Heart right ventricle (tissue), 16 donors: ENCODE results near the gene CHIC2. TPM values are rescaled to one million over a fixed set of nuclear protein-coding genes. Genes with fewer than 3 reads are reported as not detected.

Experiments
- ATAC-seq, 8 donors: fragments of 200-7000 bp; cut with Tn5 transposase; one replicate each; pipeline ENCODE4 v1.9.1; 2020; ENCODE audit warnings: mild to moderate bottlenecking in 8 of 8, moderate library complexity in 8 of 8, moderate number of reproducible peaks in 1 of 8
- DNase-seq, 2 donors: peaks; one replicate each; pipeline ENCODE4 v3.0.0-alpha.2; 2020
- H3K27ac ChIP-seq, 10 donors: fragments of 200-600 bp; sonication (generic) in 2 of 10; one replicate each; pipeline versions ENCODE4 v1.5.0 to v1.8.0; 2020 to 2022; ENCODE audit warnings: mild to moderate bottlenecking in 3 of 10
- H3K27me3 ChIP-seq, 7 donors: fragments of 200-600 bp; one replicate each; pipeline ENCODE4 v1.8.0; 2021 to 2022; ENCODE audit warnings: mild to moderate bottlenecking in 2 of 7
- H3K36me3 ChIP-seq, 9 donors: fragments of 200-600 bp; sonication (generic) in 1 of 9; one replicate each; pipeline versions ENCODE4 v1.5.0 to v1.8.0; 2020 to 2022; ENCODE audit warnings: mild to moderate bottlenecking in 2 of 9
- H3K4me1 ChIP-seq, 9 donors: fragments of 200-600 bp; sonication (generic) in 1 of 9; one replicate each; pipeline versions ENCODE4 v1.5.0 to v1.8.0; 2020 to 2022; ENCODE audit warnings: mild to moderate bottlenecking in 4 of 9
- H3K4me3 ChIP-seq, 10 donors: fragments of 200-600 bp; sonication (generic) in 2 of 10; one replicate each; pipeline versions ENCODE4 v1.5.0 to v1.8.0; 2020 to 2022; ENCODE audit warnings: mild to moderate bottlenecking in 7 of 10, moderate library complexity in 2 of 10
- H3K9me3 ChIP-seq, 11 donors: fragments of 200-600 bp in 10 of 11; sonication (generic) in 2 of 11; one replicate each; pipeline versions ENCODE4 v1.5.0 to v1.8.0; 2013 to 2022; ENCODE audit warnings: mild to moderate bottlenecking in 2 of 11, control low read depth in 1 of 11, moderate library complexity in 1 of 11
- WGBS, 2 donors: extraction: QIAGEN DNeasy Blood & Tissue Kit; methylation state at CpG; one replicate each; pipeline ENCODE4 v1.1.7; 2013; ENCODE audit warnings: inconsistent platforms in 1 of 2; 5-methylcytosine and 5-hydroxymethylcytosine counted together
- intact Hi-C, 10 donors: fragments of 100-400 bp; cut with DNase I; formaldehyde crosslinking; loops; one replicate each; pipeline versions ENCODE4 v1.11.1 to v1.14.2; 2022
- polyA plus RNA-seq, 2 donors: library from polyadenylated mRNA; stranded (reverse); fragments of 200-250 nt; gene quantifications; one replicate each; pipeline ENCODE4 v1.2.3, GENCODE V29; 2013
- total RNA-seq, 10 donors: library from RNA; stranded (reverse); fragmentation: NEBNext Ultra II Directional in 3 of 10; extraction: Animal tissue kit (Norgen Biotek cat#: 25700) in 3 of 10; gene quantifications; one replicate each; pipeline versions ENCODE4 v1.2.1 to v1.2.4, GENCODE V29; 2021 to 2023
- TF ChIP-seq, protein P1 (sequence below), 9 donors: fragments of 200-600 bp; sonication (generic) in 2 of 9; IDR thresholded peaks; one replicate each; pipeline versions ENCODE4 v1.5.0 to v1.8.0; 2021 to 2022; ENCODE audit warnings: antibody characterized with exemption in 9 of 9, mild to moderate bottlenecking in 5 of 9, moderate library complexity in 1 of 9
- donor health status: Arrhythmogenic right ventricular cardiomyopathy.
- donor health status: ischemic (EF 13 %, LVEDD 7.1; RV severe dilation, severe dysfunction).
- donor health status: healthy with polysubstance abuse.
- donor health status: DM: no; HTN: yes; CAD: no.
- donor health status: DM: no; HTN: no; CAD: no.
- donor health status: ischemic (EF 25% LVEDD 6.9; RV normal size, moderate dysfunction).
- donor health status: ischemic (EF 25% LVEDD 5.7; RV mildly dilated, moderate dysfunction).
- donor health status: healthy.
- donor health status: DM: yes; HTN: yes; CAD: no.
- donor health status: Ischemic cardiomyopathy.
- donor health status: ischemic (EF 35%, LVEDD 5.7; RV mildly dilated, moderate dysfunction).
- donor health status: nonischemic (EF 11% LVEDD 7.7; RV severe dilation, severe dysfunction).
- donor health status: DM: yes; HTN: yes; CAD: no.
- donor health status: PGD.
- donor health status: ischemic (EF 29% LVEDD 5.4; RV normal size, mild dysfunction).
- donor health status: nonischemic (EF 23%, LVEDD 6.1; RV moderate dilation, normal function).

Gene CHIC2
- total and polyA plus RNA-seq, 12 donors: 5.6 to 13.5 (median 9.3) TPM

GRCh38 chr4:54077812-54078211 is 13.4 kb upstream of the CHIC2 start:
- no peak for DNase-seq
- Histone ChIP-seq H3K9me3 (no peaks in the 10 kb centered on the region), H3K27me3 (no peaks in the 10 kb centered on the region), H3K4me3 (no peak overlapping the region), H3K27ac (no peak overlapping the region), H3K4me1 (peaks cover 0 to 13% (median 0%) of the 10 kb centered on the region in 9 donors), H3K36me3 (no peaks in the 10 kb centered on the region)
- intact Hi-C loops: no loop called here
- ATAC-seq: no peak
- 97 to 98% methylated on average over 1 of the region's 1 CpG for WGBS, 2 donors
- TF ChIP-seq, protein P1, sequence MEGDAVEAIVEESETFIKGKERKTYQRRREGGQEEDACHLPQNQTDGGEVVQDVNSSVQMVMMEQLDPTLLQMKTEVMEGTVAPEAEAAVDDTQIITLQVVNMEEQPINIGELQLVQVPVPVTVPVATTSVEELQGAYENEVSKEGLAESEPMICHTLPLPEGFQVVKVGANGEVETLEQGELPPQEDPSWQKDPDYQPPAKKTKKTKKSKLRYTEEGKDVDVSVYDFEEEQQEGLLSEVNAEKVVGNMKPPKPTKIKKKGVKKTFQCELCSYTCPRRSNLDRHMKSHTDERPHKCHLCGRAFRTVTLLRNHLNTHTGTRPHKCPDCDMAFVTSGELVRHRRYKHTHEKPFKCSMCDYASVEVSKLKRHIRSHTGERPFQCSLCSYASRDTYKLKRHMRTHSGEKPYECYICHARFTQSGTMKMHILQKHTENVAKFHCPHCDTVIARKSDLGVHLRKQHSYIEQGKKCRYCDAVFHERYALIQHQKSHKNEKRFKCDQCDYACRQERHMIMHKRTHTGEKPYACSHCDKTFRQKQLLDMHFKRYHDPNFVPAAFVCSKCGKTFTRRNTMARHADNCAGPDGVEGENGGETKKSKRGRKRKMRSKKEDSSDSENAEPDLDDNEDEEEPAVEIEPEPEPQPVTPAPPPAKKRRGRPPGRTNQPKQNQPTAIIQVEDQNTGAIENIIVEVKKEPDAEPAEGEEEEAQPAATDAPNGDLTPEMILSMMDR (IDR thresholded peaks at IDR 0.05): no peak

- intact Hi-C loops: no loop called here
- no peak for ATAC-seq
- no peak overlapping the region for H3K4me3 ChIP-seq
- TF ChIP-seq, protein P1 (IDR thresholded peaks at IDR 0.05): no peak
- no peaks in the 10 kb centered on the region for H3K36me3 ChIP-seq
- no peaks in the 10 kb centered on the region for H3K27me3 ChIP-seq
- H3K4me1 ChIP-seq: peaks cover 0 to 2% (median 0%) of the 10 kb centered on the region in 9 donors
- no peaks in the 10 kb centered on the region for H3K9me3 ChIP-seq
- DNase-seq: no peak
- no peak overlapping the region for H3K27ac ChIP-seq
Observed at GRCh38 chr4:54076673-54077072, 12.3 kb upstream of the CHIC2 start.

- Histone ChIP-seq H3K36me3 (no peaks in the 10 kb centered on the region), H3K4me3 (no peak overlapping the region), H3K27ac (no peak overlapping the region), H3K9me3 (no peaks in the 10 kb centered on the region), H3K27me3 (no peaks in the 10 kb centered on the region), H3K4me1 (no peaks in the 10 kb centered on the region)
- intact Hi-C loops: no loop called here
- DNase-seq (no peak), ATAC-seq (no peak)
- TF ChIP-seq, protein P1 (IDR thresholded peaks at IDR 0.05): no peak
Observed at GRCh38 chr4:54074381-54074780, 10.0 kb upstream of the CHIC2 start.

GRCh38 chr4:54073271-54073880 is 9.0 kb upstream of the CHIC2 start:
- 93 to 94% methylated on average over 2 of the region's 2 CpGs for WGBS, 2 donors
- no peaks in the 10 kb centered on the region for H3K27me3 ChIP-seq
- no peaks in the 10 kb centered on the region for H3K36me3 ChIP-seq
- intact Hi-C loops: no loop called here
- no peaks in the 10 kb centered on the region for H3K9me3 ChIP-seq
- no peak overlapping the region for H3K27ac ChIP-seq
- no peak for ATAC-seq
- TF ChIP-seq, protein P1 (IDR thresholded peaks at IDR 0.05): no peak
- DNase-seq: no peak
- no peaks in the 10 kb centered on the region for H3K4me1 ChIP-seq
- no peak overlapping the region for H3K4me3 ChIP-seq
